Esophagus muscularis mucosa (tissue), 4 donors: Measurements from ENCODE around the gene PHF2.

Experiments
- CTCF ChIP-seq, 3 experiments: fragments of 200-600 bp in 2 of 3; fragments of 450-650 bp in 1 of 3; sonication (generic) in 2 of 3; IDR thresholded peaks; one replicate each; pipeline ENCODE4 v1.5.1; 2017 to 2019; ENCODE audit warnings: antibody characterized with exemption in 3 of 3, mild to moderate bottlenecking in 2 of 3, moderate library complexity in 1 of 3
- EP300 ChIP-seq: sonication (generic); formaldehyde crosslinking; IDR thresholded peaks from one replicate; pipeline ENCODE4 v1.6.1; 2017; ENCODE audit warnings: antibody characterized with exemption
- POLR2A ChIP-seq: fragments of 450-650 bp; IDR thresholded peaks from one replicate; pipeline ENCODE4 v1.6.1; 2017; ENCODE audit warnings: antibody characterized with exemption, moderate library complexity, mild to moderate bottlenecking, low read depth

DNA sequence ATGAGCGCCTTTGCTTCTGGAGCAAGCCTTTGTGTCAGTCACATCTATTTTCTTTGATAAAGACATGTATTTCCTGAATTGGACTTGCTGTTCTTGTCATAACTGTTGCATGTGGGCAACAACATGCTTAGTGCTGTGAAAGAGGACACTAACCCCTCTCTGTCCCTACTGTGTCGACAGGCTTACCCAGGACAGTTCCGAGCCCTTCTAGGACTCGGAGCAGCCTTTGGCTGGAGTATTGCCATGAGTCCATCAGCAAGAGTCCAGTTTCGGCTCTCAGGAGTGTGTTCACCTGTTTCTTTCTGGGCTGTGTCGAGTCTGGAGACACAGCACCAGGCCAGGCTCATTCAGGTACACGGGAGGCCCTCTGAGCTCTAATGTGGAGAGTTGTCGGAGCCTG, 36.1 kb upstream of the PHF2 start:
- TF ChIP-seq POLR2A (no peak), CTCF (IDR thresholded peaks at IDR 0.05) (no peak), EP300 (no peak)
